Prostate gland (tissue), 2 donors: ENCODE measurements around the gene GP2. TPM values are rescaled to one million over a fixed set of nuclear protein-coding genes. Genes with fewer than 3 reads are reported as not detected.

Source experiments
- DNase-seq: peaks from one replicate; pipeline ENCODE4 v3.0.0-alpha.2; 2019; ENCODE audit warnings: low spot score
- H3K27ac ChIP-seq, 2 donors: fragments of 200-600 bp; sonication (generic); 2 replicates each; pipeline ENCODE4 v1.5.1; 2017 to 2019
- H3K27me3 ChIP-seq: fragments of 200-600 bp; sonication (generic); replicated peaks from 2 replicates; pipeline ENCODE4 v1.5.1; 2019; ENCODE audit not compliant: insufficient read depth
- H3K36me3 ChIP-seq, 2 donors: fragments of 200-600 bp; sonication (generic); 1 replicate in 1 of 2; 2 replicates in 1 of 2; pipeline versions ENCODE4 v1.5.1 to v1.8.1; 2017 to 2019
- H3K4me1 ChIP-seq: fragments of 200-600 bp; sonication (generic); replicated peaks from 2 replicates; pipeline ENCODE4 v1.5.1; 2019
- H3K4me3 ChIP-seq, 2 donors: fragments of 200-600 bp; sonication (generic); 2 replicates each; pipeline ENCODE4 v1.5.1; 2017 to 2019
- H3K9me3 ChIP-seq: fragments of 200-600 bp; sonication (generic); 2 replicates; pipeline ENCODE4 v1.5.1; 2017
- POLR2A ChIP-seq: fragments of 450-650 bp; IDR thresholded peaks from one replicate; pipeline ENCODE4 v1.6.1; 2016; ENCODE audit warnings: antibody characterized with exemption, mild to moderate bottlenecking
- POLR2AphosphoS5 ChIP-seq: sonication (generic); formaldehyde crosslinking; IDR thresholded peaks from one replicate; pipeline ENCODE4 v1.6.1; 2017; ENCODE audit warnings: antibody characterized with exemption
- WGBS: methylation state at CpG from one replicate; pipeline ENCODE4 v1.1.5; 2018; 5-methylcytosine and 5-hydroxymethylcytosine counted together
- intact Hi-C: fragments of 100-400 bp; cut with DNase I; formaldehyde crosslinking; loops from one replicate; pipeline ENCODE4 v1.14.2; 2022
- total RNA-seq, 2 donors: library from RNA; depleted of rRNA; stranded (reverse); fragments of >200 nt; gene quantifications; one replicate each; pipeline ENCODE4 v1.1.0, GENCODE V29; 2016
- TF ChIP-seq, protein P1 (sequence below), 4 experiments: fragments of 200-600 bp in 2 of 4; fragments of 450-650 bp in 2 of 4; sonication (generic) in 2 of 4; IDR thresholded peaks; 1 replicate in 3 of 4; 2 replicates in 1 of 4; pipeline ENCODE4 v1.5.1; 2016 to 2019; ENCODE audit warnings: antibody characterized with exemption in 4 of 4, mild to moderate bottlenecking in 2 of 4, moderate library complexity in 2 of 4

The GP2 gene
- total RNA-seq, 2 donors from 2014 or later, result 29.8 to 971 TPM

DNA sequence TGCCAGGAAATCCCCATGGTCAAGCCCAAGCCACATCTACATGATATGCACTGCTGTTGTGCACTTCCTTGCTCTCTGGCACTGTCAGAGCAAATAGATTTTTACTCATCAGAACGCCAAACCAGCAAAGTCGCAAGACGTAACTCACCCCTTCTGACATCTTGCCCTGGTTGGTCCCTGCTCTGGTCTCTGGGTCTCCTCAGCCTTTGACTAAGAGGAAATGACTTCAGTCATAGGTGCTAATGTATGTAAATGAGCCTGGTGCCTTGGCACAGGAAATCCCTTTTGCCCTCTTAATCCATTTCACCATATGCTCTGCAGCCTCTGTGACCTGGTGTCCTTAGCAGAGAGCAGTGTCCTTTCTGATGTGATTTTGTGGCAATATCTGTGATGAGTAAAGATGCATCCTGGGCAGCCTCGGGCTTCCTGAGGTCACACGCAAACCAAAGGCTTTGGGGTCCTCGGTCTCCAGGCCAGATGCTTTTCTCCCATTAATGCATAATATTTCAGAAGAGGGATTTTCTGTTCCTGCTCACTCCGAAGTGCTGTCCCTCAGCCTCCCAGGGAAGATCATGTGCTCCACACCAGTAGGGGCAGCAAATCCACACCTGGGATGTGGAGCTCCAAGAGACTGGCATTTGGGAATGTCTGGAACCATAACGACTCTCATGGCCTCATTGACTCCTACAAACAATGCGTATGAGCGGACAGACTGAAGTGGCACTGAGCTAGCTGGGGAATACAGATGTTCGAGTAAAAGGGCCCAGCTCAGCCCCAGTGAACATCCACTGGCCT, 66.9 kb downstream of the GP2 start:
- H3K27ac ChIP-seq, result no peak overlapping the region
- no peaks in the 10 kb centered on the region for H3K9me3 ChIP-seq
- H3K4me1 ChIP-seq, result no peaks in the 10 kb centered on the region
- no peak for DNase-seq
- intact Hi-C loops, result no loop called here
- no peaks in the 10 kb centered on the region for H3K27me3 ChIP-seq
- WGBS, result 83% methylated on average over 11 of the region's 11 CpGs
- H3K36me3 ChIP-seq, result no peaks in the 10 kb centered on the region
- H3K4me3 ChIP-seq, result no peak overlapping the region
- no peak for TF ChIP-seq POLR2AphosphoS5
- TF ChIP-seq, protein P1, sequence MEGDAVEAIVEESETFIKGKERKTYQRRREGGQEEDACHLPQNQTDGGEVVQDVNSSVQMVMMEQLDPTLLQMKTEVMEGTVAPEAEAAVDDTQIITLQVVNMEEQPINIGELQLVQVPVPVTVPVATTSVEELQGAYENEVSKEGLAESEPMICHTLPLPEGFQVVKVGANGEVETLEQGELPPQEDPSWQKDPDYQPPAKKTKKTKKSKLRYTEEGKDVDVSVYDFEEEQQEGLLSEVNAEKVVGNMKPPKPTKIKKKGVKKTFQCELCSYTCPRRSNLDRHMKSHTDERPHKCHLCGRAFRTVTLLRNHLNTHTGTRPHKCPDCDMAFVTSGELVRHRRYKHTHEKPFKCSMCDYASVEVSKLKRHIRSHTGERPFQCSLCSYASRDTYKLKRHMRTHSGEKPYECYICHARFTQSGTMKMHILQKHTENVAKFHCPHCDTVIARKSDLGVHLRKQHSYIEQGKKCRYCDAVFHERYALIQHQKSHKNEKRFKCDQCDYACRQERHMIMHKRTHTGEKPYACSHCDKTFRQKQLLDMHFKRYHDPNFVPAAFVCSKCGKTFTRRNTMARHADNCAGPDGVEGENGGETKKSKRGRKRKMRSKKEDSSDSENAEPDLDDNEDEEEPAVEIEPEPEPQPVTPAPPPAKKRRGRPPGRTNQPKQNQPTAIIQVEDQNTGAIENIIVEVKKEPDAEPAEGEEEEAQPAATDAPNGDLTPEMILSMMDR (IDR thresholded peaks at IDR 0.05), result no peak
- no peak for TF ChIP-seq POLR2A

Other genes with a start within 250 kb of the GP2 start
- gene UMOD, start 25.2 kb upstream of the GP2 start, total RNA-seq, result 1 to 10 TPM in 1 of 2 donors, not detected in 1; 1.5 TPM
- gene PDILT, start 77.2 kb upstream of the GP2 start, total RNA-seq, result 1 to 10 TPM in 1 of 2 donors, under 1 TPM in 1; 0.87 to 2.4 TPM
- 1 to 10 TPM; 1.1 to 9.7 TPM for gene ACSM5, start 82.0 kb upstream of the GP2 start, total RNA-seq
- under 1 TPM in 1 of 2 donors, not detected in 1; 0.17 TPM for gene ACSM2A, start 124.0 kb upstream of the GP2 start, total RNA-seq
- not detected for gene ACSM2B, start 248.9 kb upstream of the GP2 start, total RNA-seq